Kidney epithelial cell (primary cell): ENCODE measurements around the gene OR1K1. TPM values are rescaled to one million over a fixed set of nuclear protein-coding genes. Genes with fewer than 3 reads are reported as not detected.
A peak's percentile ranks its signal among the peaks of the same experiment; 100 is the strongest.
"Not testable (repeated sequence)": the region's sequence is repeated elsewhere in the genome, so short reads cannot be mapped to it uniquely, and the experiment has no call there.

Experiments used
- DNase-seq: peaks from one replicate; pipeline ENCODE4 v3.0.0-alpha.2; 2010; ENCODE audit warnings: low read depth
- H3K27me3 ChIP-seq: 2 replicates; pipeline ENCODE4 v1.6.0; 2011; ENCODE audit warnings: low read length; ENCODE audit not compliant: control insufficient read depth, insufficient read depth
- H3K36me3 ChIP-seq: 2 replicates; pipeline ENCODE4 v1.5.1; 2011; ENCODE audit warnings: low read length; ENCODE audit not compliant: control insufficient read depth, insufficient read depth
- H3K4me3 ChIP-seq: 2 replicates; pipeline ENCODE4 v1.5.1; 2011; ENCODE audit warnings: low read depth, mild to moderate bottlenecking, control low read depth, low read length
- total RNA-seq: library from RNA; depleted of rRNA; stranded (reverse); fragments of >200 nt; gene quantifications from 2 replicates; pipeline ENCODE4 v1.2.3, GENCODE V29; 2015
- TF ChIP-seq, protein P1 (sequence below): IDR thresholded peaks from 2 replicates; pipeline ENCODE4 v1.5.1; 2011; ENCODE audit warnings: mild to moderate bottlenecking, moderate library complexity, low read length, control low read depth, inconsistent platforms; ENCODE audit not compliant: insufficient read depth, poor library complexity, severe bottlenecking

Gene OR1K1
- total RNA-seq, 1 donor from 2014 or later, result not detected

DNA sequence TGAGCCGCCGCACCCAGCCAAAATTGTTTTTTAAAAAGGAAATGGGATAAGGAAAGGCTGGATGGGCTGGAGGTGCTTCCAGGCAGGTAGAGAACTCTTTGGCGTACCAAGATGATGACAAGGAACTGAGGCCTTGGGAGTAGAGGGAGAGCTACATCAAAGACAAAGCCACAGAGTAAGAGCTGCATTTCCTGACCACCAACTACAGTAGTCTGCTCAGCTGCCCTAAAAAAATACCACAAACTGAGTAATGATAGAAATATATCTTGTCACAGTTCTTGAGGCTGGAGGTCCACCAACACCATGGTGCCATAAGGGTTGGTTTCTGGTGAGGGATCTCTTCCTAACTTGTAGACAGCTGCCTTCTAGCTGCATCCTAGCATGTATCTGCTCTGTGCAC is 8.2 kb downstream of the OR1K1 start:
- Histone ChIP-seq H3K36me3 (no peaks in the 10 kb centered on the region), H3K4me3 (no peak overlapping the region), H3K27me3 (no peaks in the 10 kb centered on the region)
- no peak for DNase-seq
- TF ChIP-seq, protein P1, sequence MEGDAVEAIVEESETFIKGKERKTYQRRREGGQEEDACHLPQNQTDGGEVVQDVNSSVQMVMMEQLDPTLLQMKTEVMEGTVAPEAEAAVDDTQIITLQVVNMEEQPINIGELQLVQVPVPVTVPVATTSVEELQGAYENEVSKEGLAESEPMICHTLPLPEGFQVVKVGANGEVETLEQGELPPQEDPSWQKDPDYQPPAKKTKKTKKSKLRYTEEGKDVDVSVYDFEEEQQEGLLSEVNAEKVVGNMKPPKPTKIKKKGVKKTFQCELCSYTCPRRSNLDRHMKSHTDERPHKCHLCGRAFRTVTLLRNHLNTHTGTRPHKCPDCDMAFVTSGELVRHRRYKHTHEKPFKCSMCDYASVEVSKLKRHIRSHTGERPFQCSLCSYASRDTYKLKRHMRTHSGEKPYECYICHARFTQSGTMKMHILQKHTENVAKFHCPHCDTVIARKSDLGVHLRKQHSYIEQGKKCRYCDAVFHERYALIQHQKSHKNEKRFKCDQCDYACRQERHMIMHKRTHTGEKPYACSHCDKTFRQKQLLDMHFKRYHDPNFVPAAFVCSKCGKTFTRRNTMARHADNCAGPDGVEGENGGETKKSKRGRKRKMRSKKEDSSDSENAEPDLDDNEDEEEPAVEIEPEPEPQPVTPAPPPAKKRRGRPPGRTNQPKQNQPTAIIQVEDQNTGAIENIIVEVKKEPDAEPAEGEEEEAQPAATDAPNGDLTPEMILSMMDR, result no peak

DNA sequence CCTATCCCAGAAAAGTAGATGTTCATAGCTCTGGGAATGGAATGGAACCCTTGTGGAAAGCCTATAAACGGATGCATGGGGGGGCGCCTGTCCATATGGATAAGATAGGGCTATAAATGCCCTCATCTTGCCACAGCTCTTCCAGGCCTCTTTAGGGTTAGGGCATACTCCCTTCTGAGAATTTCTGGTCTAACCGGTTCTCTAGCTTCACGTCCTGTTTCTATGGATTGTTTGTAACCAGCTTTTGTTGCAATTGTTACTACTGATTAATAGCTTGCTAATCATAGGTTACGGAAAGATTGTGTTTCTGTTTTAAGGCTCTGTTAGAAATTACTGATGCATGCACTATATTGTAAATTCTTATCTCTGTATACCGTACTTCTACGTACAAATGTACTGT is 9.3 kb downstream of the OR1K1 start:
- DNase-seq, H3K4me3 ChIP-seq, H3K27me3 ChIP-seq, H3K36me3 ChIP-seq: not testable (repeated sequence)

DNA sequence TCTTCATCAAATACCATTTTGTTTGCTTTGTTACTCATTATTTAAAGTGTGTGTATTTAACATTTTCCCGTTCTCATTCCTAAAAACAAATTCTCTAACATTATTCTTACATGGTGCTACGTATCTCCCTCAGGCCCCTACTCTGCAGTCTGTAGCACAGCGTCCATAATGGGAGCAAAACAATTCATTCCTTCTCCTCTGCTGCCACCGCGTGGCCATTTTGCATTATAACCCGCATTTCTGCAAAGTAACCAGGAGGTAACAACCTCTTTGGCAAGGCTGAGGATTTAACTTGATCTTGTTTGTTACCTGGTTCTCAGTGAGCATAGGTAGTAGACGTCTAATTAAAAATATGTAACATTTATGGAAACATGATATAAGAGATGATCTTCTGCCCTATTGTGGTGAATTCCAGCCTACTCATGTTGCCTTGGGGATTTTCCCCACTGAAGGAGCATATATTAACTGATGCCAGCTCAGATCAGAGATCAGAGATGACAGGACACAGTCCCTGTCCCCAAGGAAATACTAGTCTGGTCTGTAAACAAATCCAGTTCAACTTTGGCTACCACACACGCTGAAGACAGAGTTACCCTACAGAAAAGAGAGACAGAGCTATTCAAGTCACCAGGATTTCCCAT is 10.5 kb downstream of the OR1K1 start:
- TF ChIP-seq, protein P1, result peak; percentile 60
- Histone ChIP-seq H3K4me3 (no peak overlapping the region), H3K27me3 (no peaks in the 10 kb centered on the region), H3K36me3 (no peaks in the 10 kb centered on the region)
- no peak for DNase-seq

DNA sequence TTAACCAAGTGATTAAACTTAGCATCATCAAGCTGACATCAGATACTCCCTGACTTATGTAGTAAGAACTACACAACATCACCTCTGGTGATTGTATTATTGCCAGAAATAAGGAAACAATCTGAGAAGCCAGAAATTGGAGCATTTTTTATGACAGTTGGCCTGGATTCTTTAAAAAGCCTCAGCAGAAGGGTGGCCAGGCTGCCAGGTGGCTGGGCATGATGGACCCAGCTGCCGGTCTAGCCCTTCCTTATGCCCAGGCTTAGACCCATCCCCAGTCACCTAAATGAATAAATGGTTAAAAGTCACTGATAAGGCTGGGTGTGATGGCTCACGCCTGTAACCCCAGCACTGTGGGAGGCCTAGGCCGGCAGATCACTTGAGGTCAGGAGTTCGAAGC is 12.8 kb downstream of the OR1K1 start:
- H3K4me3 ChIP-seq, result no peak overlapping the region
- no peaks in the 10 kb centered on the region for H3K27me3 ChIP-seq
- H3K36me3 ChIP-seq, result peaks cover 2% of the 10 kb centered on the region
- TF ChIP-seq, protein P1, result no peak
- DNase-seq, result no peak

DNA sequence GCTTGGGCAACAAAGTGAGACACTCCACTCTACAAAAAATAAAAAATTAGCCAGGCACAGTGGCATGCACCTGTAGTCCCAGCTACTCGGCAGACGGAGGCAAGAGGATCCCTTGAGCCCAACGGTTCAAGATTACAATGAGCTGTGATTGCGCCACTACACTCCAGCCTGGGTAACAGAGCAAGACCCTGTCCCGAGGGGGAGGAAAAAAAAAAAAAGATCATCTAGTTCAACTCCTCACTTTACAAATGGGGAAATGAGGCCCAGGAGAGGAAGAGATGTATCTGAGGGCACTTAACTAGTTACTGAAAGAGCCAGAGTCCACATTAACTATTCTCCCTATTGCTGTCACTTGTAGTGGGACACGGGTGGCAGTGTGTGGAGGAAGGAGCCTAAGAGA is 14.6 kb downstream of the OR1K1 start:
- no peaks in the 10 kb centered on the region for H3K27me3 ChIP-seq

DNA sequence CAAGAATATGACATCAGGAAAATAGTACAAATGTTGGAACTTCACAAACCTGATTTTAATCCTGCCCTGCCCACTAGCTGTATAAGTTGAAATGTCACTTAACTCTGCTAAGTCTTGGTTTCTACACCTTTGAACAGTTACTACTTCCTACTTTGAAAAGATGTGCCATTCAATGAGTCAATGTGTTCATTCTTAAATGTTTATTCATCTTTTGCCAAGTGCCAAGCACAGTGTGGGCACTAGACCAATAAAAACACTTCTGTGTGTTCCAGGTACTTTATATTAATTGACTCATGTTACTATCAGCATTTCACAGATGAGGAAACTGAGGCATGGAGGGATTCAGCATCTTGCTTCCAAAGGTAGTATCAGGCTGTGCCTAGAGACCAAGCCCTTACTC is 15.6 kb downstream of the OR1K1 start:
- peaks cover 2% of the 10 kb centered on the region for H3K36me3 ChIP-seq
- no peaks in the 10 kb centered on the region for H3K27me3 ChIP-seq
- no peak overlapping the region for H3K4me3 ChIP-seq
- DNase-seq, result no peak
- TF ChIP-seq, protein P1, result no peak

More for the DNA sequence above, 14.6 kb downstream of the OR1K1 start:
- Histone ChIP-seq H3K4me3 (no peak overlapping the region), H3K36me3 (peaks cover 2% of the 10 kb centered on the region)
- TF ChIP-seq, protein P1, result no peak
- DNase-seq, result no peak
